GM18499 (cell line): ENCODE data around the gene TMEM25.
"Not testable (repeated sequence)": the region's sequence is repeated elsewhere in the genome, so short reads cannot be mapped to it uniquely, and the experiment has no call there.

ENCODE experiments used
- ATAC-seq: cut with Tn5 transposase; IDR thresholded peaks from one replicate; pipeline ENCODE4 v1.9.1; 2021; ENCODE audit warnings: moderate number of reproducible peaks; ENCODE audit not compliant: insufficient read depth, unreplicated experiment

Gene TMEM25

GRCh38 chr11:118530683-118531596 lies at the start of gene TMEM25:
TMEM25 (plus strand) TSS chr11:118531192; CDS start chr11:118531802, 610 bp downstream.
- no peak for ATAC-seq

- not testable (repeated sequence) for ATAC-seq
Observed at GRCh38 chr11:118481238-118481637, 49.8 kb upstream of the TMEM25 start.

- ATAC-seq: no peak
Observed at GRCh38 chr11:118484405-118484804, 46.6 kb upstream of the TMEM25 start.

- ATAC-seq: no peak
Observed at GRCh38 chr11:118485273-118485672, 45.7 kb upstream of the TMEM25 start.

GRCh38 chr11:118488480-118489109 lies 42.4 kb upstream of the TMEM25 start:
- no peak for ATAC-seq

- no peak for ATAC-seq
Observed at GRCh38 chr11:118491041-118491440, 40.0 kb upstream of the TMEM25 start.

- no peak for ATAC-seq
Observed at GRCh38 chr11:118497831-118498230, 33.2 kb upstream of the TMEM25 start.

GRCh38 chr11:118503216-118503615 lies 27.8 kb upstream of the TMEM25 start:
- no peak for ATAC-seq

GRCh38 chr11:118511601-118512000 lies 19.4 kb upstream of the TMEM25 start:
- no peak for ATAC-seq

GRCh38 chr11:118514103-118514502 lies 16.9 kb upstream of the TMEM25 start:
- no peak for ATAC-seq

GRCh38 chr11:118519549-118519948 lies 11.4 kb upstream of the TMEM25 start:
- ATAC-seq: no peak

- ATAC-seq: no peak
Observed at GRCh38 chr11:118521892-118522311, 9.1 kb upstream of the TMEM25 start.

GRCh38 chr11:118522571-118523072 lies 8.4 kb upstream of the TMEM25 start:
- no peak for ATAC-seq

GRCh38 chr11:118524356-118524755 lies 6.6 kb upstream of the TMEM25 start:
- ATAC-seq: no peak

- no peak for ATAC-seq
Observed at GRCh38 chr11:118524757-118525470, 6.1 kb upstream of the TMEM25 start.

- no peak for ATAC-seq
Observed at GRCh38 chr11:118526688-118527087, 4.3 kb upstream of the TMEM25 start.

GRCh38 chr11:118527109-118527508 lies 3.9 kb upstream of the TMEM25 start, which contains the start of gene TTC36:
TTC36 (plus strand) TSS chr11:118527474; CDS start chr11:118527495, 21 bp downstream.
- ATAC-seq: no peak

GRCh38 chr11:118528511-118528910 lies 2.5 kb upstream of the TMEM25 start:
- no peak for ATAC-seq

GRCh38 chr11:118529584-118530175 lies 1.3 kb upstream of the TMEM25 start:
- no peak for ATAC-seq

GRCh38 chr11:118530180-118530682 lies 761 bp upstream of the TMEM25 start:
- no peak for ATAC-seq
